ENCODE results near the gene TMEM158.

The TMEM158 gene

DNA sequence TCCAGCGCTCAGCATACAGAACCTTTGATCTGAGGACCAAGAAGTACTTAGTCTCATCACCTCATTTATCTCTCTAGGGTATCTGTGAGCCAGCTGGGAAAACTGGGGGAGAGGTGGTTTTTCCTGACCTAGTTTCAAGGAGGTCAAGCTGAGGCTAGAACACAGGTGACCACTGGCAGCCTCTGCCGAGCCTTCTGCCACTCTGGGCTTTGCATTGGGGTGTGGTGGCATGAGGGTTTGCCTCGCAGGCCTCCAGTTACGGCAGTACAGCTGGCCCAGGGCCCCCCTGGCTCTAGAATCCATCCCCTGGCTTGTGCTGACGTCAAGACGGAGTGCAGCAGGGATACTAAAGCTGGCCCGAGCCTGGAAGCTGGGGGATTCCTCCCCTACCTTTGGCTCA lies 45.2 kb downstream of the TMEM158 start:
- Histone ChIP-seq H3K79me2 (ENCODE audit: control insufficient read depth, insufficient read depth, low read length, poor library complexity) (no peaks in the 10 kb centered on the region), H3K79me1 (ENCODE audit: low read length) (peaks cover 8% of the 10 kb centered on the region), H2BK12ac (ENCODE audit: low read length) (peak overlapping the region; percentile 25), H3K4me3 (ENCODE audit: low read depth, low read length) (no peak overlapping the region), H3K23ac (ENCODE audit: low read length) (no peak overlapping the region), H2BK5ac (ENCODE audit: low read depth, low read length, poor library complexity) (no peak overlapping the region), H4K91ac (ENCODE audit: low read depth, low read length) (no peak overlapping the region), H4K12ac (ENCODE audit: low read depth, low read length) (no peak overlapping the region), H4K8ac (ENCODE audit: low read depth, low read length) (no peak overlapping the region), H2AFZ (ENCODE audit: insufficient read depth, low read length, poor library complexity) (no peak overlapping the region), H3K36me3 (ENCODE audit: control insufficient read depth in 1 of 2, insufficient read depth in 2 of 2, low read length in 2 of 2) (no peaks in the 10 kb centered on the region), H3K4me1 (ENCODE audit: control insufficient read depth in 1 of 2, insufficient read depth in 2 of 2, low read length in 2 of 2) (peaks cover 16 to 26% of the 10 kb centered on the region in 2 experiments), H2BK120ac (ENCODE audit: insufficient read depth, low read length, poor library complexity) (no peak overlapping the region), H3K14ac (ENCODE audit: low read length) (peak overlapping the region; percentile 35), H2AK5ac (ENCODE audit: low read length) (peak overlapping the region; percentile 43), H3K18ac (ENCODE audit: low read length) (no peak overlapping the region), H3K4ac (ENCODE audit: low read depth, low read length) (no peak overlapping the region), H3K27me3 (ENCODE audit: insufficient read depth, low read length) (no peaks in the 10 kb centered on the region), H3K27ac (ENCODE audit: low read depth, low read length) (no peak overlapping the region), H3K9me3 (ENCODE audit: insufficient read depth, low read depth, low read length) (no peaks in the 10 kb centered on the region), H3K9ac (ENCODE audit: low read length) (no peak overlapping the region), H3K4me2 (ENCODE audit: low read length) (no peak overlapping the region)
- no peak for DNase-seq
- WGBS (ENCODE audit: extremely low coverage, insufficient coverage, insufficient read length): no CpG with 5 or more reads among the region's 7 CpGs

DNA sequence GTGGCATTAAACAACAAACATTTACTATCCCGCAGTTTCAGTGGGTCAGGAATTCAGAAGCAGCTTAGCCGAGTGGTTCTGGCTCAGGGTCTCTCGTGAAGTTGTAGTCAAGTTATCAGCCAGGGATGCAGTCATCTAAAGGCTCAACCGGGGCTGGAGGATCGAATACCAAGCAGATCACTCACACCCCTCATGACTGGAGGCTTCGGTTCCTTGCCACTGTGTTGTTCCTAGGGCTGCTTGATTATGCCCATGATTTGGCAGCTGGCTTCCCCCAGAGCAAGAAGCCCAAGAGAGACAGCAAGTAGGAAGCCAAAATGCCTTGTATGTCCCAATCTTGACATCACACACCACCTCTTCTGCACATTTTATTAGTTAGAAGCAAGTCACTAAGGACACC lies 46.0 kb downstream of the TMEM158 start:
- no peak overlapping the region for H3K4me2 ChIP-seq (ENCODE audit: low read length)
- H4K91ac ChIP-seq (ENCODE audit: low read depth, low read length): no peak overlapping the region
- H3K27ac ChIP-seq (ENCODE audit: low read depth, low read length): no peak overlapping the region
- peak in 1 of 2 donors; percentile 19 for DNase-seq
- H3K79me2 ChIP-seq (ENCODE audit: control insufficient read depth, insufficient read depth, low read length, poor library complexity): no peaks in the 10 kb centered on the region
- H2BK120ac ChIP-seq (ENCODE audit: insufficient read depth, low read length, poor library complexity): no peak overlapping the region
- H3K4me3 ChIP-seq (ENCODE audit: low read depth, low read length): no peak overlapping the region
- H3K14ac ChIP-seq (ENCODE audit: low read length): no peak overlapping the region
- no peak overlapping the region for H3K23ac ChIP-seq (ENCODE audit: low read length)
- no peak overlapping the region for H2AK5ac ChIP-seq (ENCODE audit: low read length)
- no peak overlapping the region for H4K8ac ChIP-seq (ENCODE audit: low read depth, low read length)
- H3K18ac ChIP-seq (ENCODE audit: low read length): no peak overlapping the region
- H2BK12ac ChIP-seq (ENCODE audit: low read length): no peak overlapping the region
- H3K27me3 ChIP-seq (ENCODE audit: insufficient read depth, low read length): no peaks in the 10 kb centered on the region
- H3K79me1 ChIP-seq (ENCODE audit: low read length): peaks cover 8% of the 10 kb centered on the region
- H4K12ac ChIP-seq (ENCODE audit: low read depth, low read length): no peak overlapping the region
- H3K36me3 ChIP-seq (ENCODE audit: control insufficient read depth in 1 of 2, insufficient read depth in 2 of 2, low read length in 2 of 2): no peaks in the 10 kb centered on the region
- H3K9me3 ChIP-seq (ENCODE audit: insufficient read depth, low read depth, low read length): no peaks in the 10 kb centered on the region
- no peak overlapping the region for H3K9ac ChIP-seq (ENCODE audit: low read length)
- no CpG with 5 or more reads among the region's 6 CpGs for WGBS (ENCODE audit: extremely low coverage, insufficient coverage, insufficient read length)
- H2AFZ ChIP-seq (ENCODE audit: insufficient read depth, low read length, poor library complexity): no peak overlapping the region
- H2BK5ac ChIP-seq (ENCODE audit: low read depth, low read length, poor library complexity): no peak overlapping the region
- H3K4me1 ChIP-seq (ENCODE audit: control insufficient read depth in 1 of 2, insufficient read depth in 2 of 2, low read length in 2 of 2): peaks cover 16 to 26% of the 10 kb centered on the region in 2 experiments
- no peak overlapping the region for H3K4ac ChIP-seq (ENCODE audit: low read depth, low read length)

DNA sequence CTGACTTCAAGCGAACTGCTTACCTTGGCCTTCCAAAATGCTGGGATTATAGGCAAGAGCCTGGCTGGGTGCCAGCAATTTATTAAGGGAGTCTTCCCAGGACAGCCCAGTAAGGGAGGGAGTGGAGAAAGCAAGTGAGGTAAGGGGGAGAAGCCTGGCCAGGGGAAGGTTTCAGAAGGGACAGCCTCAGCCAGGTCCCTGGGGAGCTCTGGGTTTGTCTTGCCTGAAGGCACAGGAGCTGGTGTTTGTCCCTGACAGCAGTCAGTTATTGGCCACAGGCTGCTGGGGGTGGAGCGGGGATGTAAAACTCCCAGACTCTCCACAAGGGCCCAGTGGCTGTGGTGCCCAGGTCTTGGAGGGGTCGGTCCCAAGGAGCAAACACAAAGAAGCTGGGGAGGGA lies 46.9 kb downstream of the TMEM158 start:
- Histone ChIP-seq H4K12ac (ENCODE audit: low read depth, low read length) (no peak overlapping the region), H3K79me1 (ENCODE audit: low read length) (peaks cover 8% of the 10 kb centered on the region), H3K23ac (ENCODE audit: low read length) (no peak overlapping the region), H3K4me1 (ENCODE audit: control insufficient read depth in 1 of 2, insufficient read depth in 2 of 2, low read length in 2 of 2) (peaks cover 16 to 26% of the 10 kb centered on the region in 2 experiments), H2BK5ac (ENCODE audit: low read depth, low read length, poor library complexity) (no peak overlapping the region), H3K4me3 (ENCODE audit: low read depth, low read length) (no peak overlapping the region), H3K27ac (ENCODE audit: low read depth, low read length) (no peak overlapping the region), H2AFZ (ENCODE audit: insufficient read depth, low read length, poor library complexity) (no peak overlapping the region), H3K18ac (ENCODE audit: low read length) (no peak overlapping the region), H3K9me3 (ENCODE audit: insufficient read depth, low read depth, low read length) (no peaks in the 10 kb centered on the region), H2BK120ac (ENCODE audit: insufficient read depth, low read length, poor library complexity) (no peak overlapping the region), H3K9ac (ENCODE audit: low read length) (no peak overlapping the region), H3K36me3 (ENCODE audit: control insufficient read depth in 1 of 2, insufficient read depth in 2 of 2, low read length in 2 of 2) (no peaks in the 10 kb centered on the region), H3K4ac (ENCODE audit: low read depth, low read length) (no peak overlapping the region), H4K8ac (ENCODE audit: low read depth, low read length) (no peak overlapping the region), H2BK12ac (ENCODE audit: low read length) (no peak overlapping the region), H3K27me3 (ENCODE audit: insufficient read depth, low read length) (no peaks in the 10 kb centered on the region), H2AK5ac (ENCODE audit: low read length) (no peak overlapping the region), H3K79me2 (ENCODE audit: control insufficient read depth, insufficient read depth, low read length, poor library complexity) (no peaks in the 10 kb centered on the region), H3K4me2 (ENCODE audit: low read length) (no peak overlapping the region), H4K91ac (ENCODE audit: low read depth, low read length) (no peak overlapping the region), H3K14ac (ENCODE audit: low read length) (no peak overlapping the region)
- WGBS (ENCODE audit: extremely low coverage, insufficient coverage, insufficient read length): no CpG with 5 or more reads among the region's 3 CpGs
- DNase-seq: no peak

DNA sequence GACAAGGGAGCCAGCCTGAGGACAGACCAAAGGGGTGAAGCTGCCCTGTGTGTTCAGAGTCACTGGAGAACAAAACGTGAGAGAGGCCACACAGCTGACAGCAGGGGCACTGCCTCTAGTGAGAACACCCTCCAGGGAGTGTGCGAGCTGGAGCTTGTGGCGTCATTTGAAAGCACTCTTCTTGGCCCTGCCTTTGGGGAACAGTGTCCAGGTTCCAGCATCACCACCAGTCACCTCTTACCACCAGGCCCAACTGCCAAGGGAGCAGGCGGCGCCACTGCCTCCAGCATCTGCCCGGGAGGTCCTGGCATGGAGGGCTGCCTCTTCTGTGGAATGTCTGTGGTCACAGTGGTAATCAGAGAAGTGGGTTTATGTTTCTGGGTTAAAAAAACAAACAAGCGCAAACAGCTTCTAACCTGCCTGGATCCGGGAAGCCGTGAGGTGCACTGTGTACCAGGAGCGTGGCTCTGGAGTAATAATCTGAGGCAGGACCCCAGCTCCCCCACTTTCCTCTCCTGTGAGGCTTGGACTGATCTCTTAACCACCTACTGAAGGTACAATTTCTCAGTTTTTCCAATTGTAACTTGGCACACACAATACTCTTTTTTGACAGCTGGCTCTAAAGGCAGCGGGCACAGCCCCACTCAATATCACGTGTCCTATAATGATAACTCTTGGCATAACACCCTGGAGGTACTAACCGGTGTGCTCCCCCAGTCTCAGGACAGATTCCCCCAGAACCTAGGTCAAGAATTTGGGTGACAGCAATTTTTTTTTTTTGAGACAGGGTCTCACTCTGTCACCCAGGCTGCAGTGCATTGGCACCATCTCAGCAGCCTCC lies 47.7 kb downstream of the TMEM158 start:
- no peak for DNase-seq
- Histone ChIP-seq H3K4me1 (ENCODE audit: control insufficient read depth in 1 of 2, insufficient read depth in 2 of 2, low read length in 2 of 2) (peaks cover 11 to 21% of the 10 kb centered on the region in 2 experiments), H2BK120ac (ENCODE audit: insufficient read depth, low read length, poor library complexity) (no peak overlapping the region), H2AK5ac (ENCODE audit: low read length) (no peak overlapping the region), H4K12ac (ENCODE audit: low read depth, low read length) (no peak overlapping the region), H3K14ac (ENCODE audit: low read length) (no peak overlapping the region), H3K9me3 (ENCODE audit: insufficient read depth, low read depth, low read length) (no peaks in the 10 kb centered on the region), H3K9ac (ENCODE audit: low read length) (no peak overlapping the region), H3K18ac (ENCODE audit: low read length) (no peak overlapping the region), H4K8ac (ENCODE audit: low read depth, low read length) (no peak overlapping the region), H2BK12ac (ENCODE audit: low read length) (peak overlapping the region; percentile 33), H2BK5ac (ENCODE audit: low read depth, low read length, poor library complexity) (no peak overlapping the region), H3K23ac (ENCODE audit: low read length) (no peak overlapping the region), H3K4me3 (ENCODE audit: low read depth, low read length) (no peak overlapping the region), H3K79me1 (ENCODE audit: low read length) (peaks cover 3% of the 10 kb centered on the region), H3K27ac (ENCODE audit: low read depth, low read length) (no peak overlapping the region), H4K91ac (ENCODE audit: low read depth, low read length) (no peak overlapping the region), H2AFZ (ENCODE audit: insufficient read depth, low read length, poor library complexity) (no peak overlapping the region), H3K27me3 (ENCODE audit: insufficient read depth, low read length) (no peaks in the 10 kb centered on the region), H3K4ac (ENCODE audit: low read depth, low read length) (no peak overlapping the region), H3K79me2 (ENCODE audit: control insufficient read depth, insufficient read depth, low read length, poor library complexity) (no peaks in the 10 kb centered on the region), H3K4me2 (ENCODE audit: low read length) (no peak overlapping the region), H3K36me3 (ENCODE audit: control insufficient read depth in 1 of 2, insufficient read depth in 2 of 2, low read length in 2 of 2) (no peaks in the 10 kb centered on the region)
- no CpG with 5 or more reads among the region's 13 CpGs for WGBS (ENCODE audit: extremely low coverage, insufficient coverage, insufficient read length)

Data from trophoblast cell (in vitro differentiated cells and primary cell).